SK-N-SH (cell line): ENCODE results near the gene POC1B. TPM values are rescaled to one million over a fixed set of nuclear protein-coding genes. Genes with fewer than 3 reads are reported as not detected.

Experiments used
- CTCF ChIA-PET: fragments of 300-600, 350-600 bp; formaldehyde crosslinking; extraction: SDS; loops from one replicate; lab custom pipeline; 2021; lab: Yijun Ruan, JAX
- POLR2A ChIA-PET: fragments of 350-600 bp; sonication (Branson Sonifier 250); formaldehyde crosslinking; extraction: SDS; loops from one replicate; lab custom pipeline; 2020; ENCODE audit warnings: antibody characterized with exemption, inconsistent platforms; lab: Yijun Ruan, JAX
- DNase-seq: peaks from one replicate; pipeline ENCODE4 v3.0.0; 2012
- H2AFZ ChIP-seq: fragments of 200-600 bp; sonication (generic); 2 replicates; pipeline ENCODE4 v1.8.1; 2016; ENCODE audit warnings: antibody characterized with exemption, mild to moderate bottlenecking, low read depth
- H3F3A ChIP-seq: fragments of 200-600 bp; sonication (generic); replicated peaks from 2 replicates; pipeline ENCODE3; 2016; ENCODE audit warnings: antibody characterized with exemption, mild to moderate bottlenecking; ENCODE audit not compliant: insufficient read depth
- H3K27ac ChIP-seq, 2 experiments: fragments of 200-500 bp in 1 of 2; fragments of 200-600 bp in 1 of 2; sonication (Bioruptor generic) in 1 of 2; sonication (generic), shearing (Covaris generic) in 1 of 2; 2 replicates each; pipeline versions ENCODE4 v1.5.1 to v1.6.1; 2014 to 2016; ENCODE audit warnings: low read depth in 2 of 2, inconsistent platforms in 1 of 2, low read length in 1 of 2, mild to moderate bottlenecking in 1 of 2, mixed read lengths in 1 of 2
- H3K27me3 ChIP-seq: fragments of 200-600 bp; sonication (generic), shearing (Covaris generic); 2 replicates; pipeline ENCODE4 v1.6.1; 2016; ENCODE audit warnings: mixed run types; ENCODE audit not compliant: insufficient read depth
- H3K36me3 ChIP-seq, 2 experiments: fragments of 200-500 bp in 1 of 2; fragments of 200-600 bp in 1 of 2; sonication (Bioruptor generic) in 1 of 2; sonication (generic) in 1 of 2; replicated peaks in 1 of 2; 2 replicates each; pipeline versions ENCODE3 to v1.5.1; 2014 to 2016; ENCODE audit warnings: low read length in 1 of 2, mild to moderate bottlenecking in 1 of 2; ENCODE audit not compliant: insufficient read depth in 2 of 2, control insufficient read depth in 1 of 2
- H3K4me1 ChIP-seq, 2 experiments: fragments of 200-500 bp in 1 of 2; fragments of 200-600 bp in 1 of 2; sonication (Bioruptor generic) in 1 of 2; sonication (generic), shearing (Covaris generic) in 1 of 2; 2 replicates each; pipeline versions ENCODE4 v1.5.1 to v1.6.1; 2014 to 2016; ENCODE audit warnings: low read depth in 1 of 2, low read length in 1 of 2, mixed run types in 1 of 2; ENCODE audit not compliant: insufficient read depth in 2 of 2, control insufficient read depth in 1 of 2
- H3K4me2 ChIP-seq: fragments of 200-600 bp; sonication (generic), shearing (Covaris generic); 2 replicates; pipeline ENCODE4 v1.6.1; 2017; ENCODE audit warnings: mixed run types
- H3K4me3 ChIP-seq, 2 experiments: fragments of 200-500 bp in 1 of 2; fragments of 200-600 bp in 1 of 2; sonication (Bioruptor generic) in 1 of 2; sonication (generic), shearing (Covaris generic) in 1 of 2; 2 replicates each; pipeline versions ENCODE4 v1.5.1 to v1.8.1; 2014 to 2016; ENCODE audit warnings: low read depth in 2 of 2, inconsistent platforms in 1 of 2, low read length in 1 of 2, mild to moderate bottlenecking in 1 of 2, mixed read lengths in 1 of 2, moderate library complexity in 1 of 2
- H3K79me2 ChIP-seq: fragments of 200-600 bp; sonication (generic); 2 replicates; pipeline ENCODE4 v1.8.1; 2017; ENCODE audit warnings: mild to moderate bottlenecking; ENCODE audit not compliant: insufficient read depth
- H3K9ac ChIP-seq: fragments of 200-600 bp; sonication (generic); 2 replicates; pipeline ENCODE4 v1.6.1; 2017; ENCODE audit warnings: mixed run types
- H3K9me2 ChIP-seq: fragments of 200-600 bp; sonication (generic); 2 replicates; pipeline ENCODE4 v1.6.1; 2017; ENCODE audit warnings: mixed run types
- H3K9me3 ChIP-seq: fragments of 200-600 bp; sonication (generic); 2 replicates; pipeline ENCODE4 v1.6.1; 2017; ENCODE audit warnings: mixed run types, mild to moderate bottlenecking, moderate library complexity
- H4K20me1 ChIP-seq: fragments of 200-600 bp; sonication (generic); 2 replicates; pipeline ENCODE4 v1.6.1; 2017; ENCODE audit warnings: mild to moderate bottlenecking, mixed run types; ENCODE audit not compliant: insufficient read depth
- CTCF ChIP-seq: fragments of 200-600 bp; sonication (generic); IDR thresholded peaks from 2 replicates; pipeline ENCODE4 v1.6.1; 2017; ENCODE audit warnings: antibody characterized with exemption, mild to moderate bottlenecking, moderate library complexity
- EP300 ChIP-seq, 2 experiments: IDR thresholded peaks; 2 replicates each; pipeline versions ENCODE4 v1.4.0 to v1.6.1; 2012; ENCODE audit warnings: borderline replicate concordance in 1 of 2, low read depth in 1 of 2, low read length in 1 of 2
- FOSL2 ChIP-seq: IDR thresholded peaks from 2 replicates; pipeline ENCODE4 v1.4.0; 2012; ENCODE audit warnings: low read depth, mild to moderate bottlenecking, moderate library complexity, borderline replicate concordance
- FOXJ3 ChIP-seq: sonication (generic); formaldehyde crosslinking; IDR thresholded peaks from 2 replicates; pipeline ENCODE4 v1.5.1; 2020; ENCODE audit warnings: mild to moderate bottlenecking, missing genetic modification reagents
- FOXM1 ChIP-seq: IDR thresholded peaks from 2 replicates; pipeline ENCODE4 v1.4.0; 2012; ENCODE audit warnings: low read depth, mild to moderate bottlenecking
- IRF3 ChIP-seq: fragments of 150-350 bp; IDR thresholded peaks from 2 replicates; pipeline ENCODE4 v1.6.1; 2016; ENCODE audit warnings: mild to moderate bottlenecking, low read depth, low read length
- JUND ChIP-seq: IDR thresholded peaks from 2 replicates; pipeline ENCODE4 v1.4.0; 2012
- MEF2A ChIP-seq: IDR thresholded peaks from 2 replicates; pipeline ENCODE4 v1.4.0; 2012; ENCODE audit warnings: low read depth, borderline replicate concordance
- NFIC ChIP-seq: IDR thresholded peaks from 2 replicates; pipeline ENCODE4 v1.4.0; 2012; ENCODE audit warnings: borderline replicate concordance
- NRF1 ChIP-seq: IDR thresholded peaks from 2 replicates; pipeline ENCODE4 v1.6.1; 2012; ENCODE audit warnings: low read depth, mild to moderate bottlenecking, low read length
- PBX3 ChIP-seq: IDR thresholded peaks from 2 replicates; pipeline ENCODE4; 2012
- POLR2AphosphoS5 ChIP-seq: IDR thresholded peaks from 2 replicates; pipeline ENCODE4 v1.6.1; 2012; ENCODE audit warnings: low read depth, low read length
- RCOR1 ChIP-seq: fragments of 150-350 bp; IDR thresholded peaks from 2 replicates; pipeline ENCODE4 v1.6.1; 2017; ENCODE audit warnings: antibody characterized with exemption, low read length
- RFX5 ChIP-seq: IDR thresholded peaks from 2 replicates; pipeline ENCODE4 v1.6.1; 2012; ENCODE audit warnings: mild to moderate bottlenecking, improper control_type of control experiment, low read length
- RXRA ChIP-seq: IDR thresholded peaks from 2 replicates; pipeline ENCODE4 v1.4.0; 2012; ENCODE audit warnings: low read depth, mild to moderate bottlenecking, borderline replicate concordance
- SIN3A ChIP-seq: IDR thresholded peaks from 2 replicates; pipeline ENCODE4 v1.6.1; 2012; ENCODE audit warnings: low read depth, mild to moderate bottlenecking, low read length, moderate library complexity, borderline replicate concordance
- TAF1 ChIP-seq: IDR thresholded peaks from 2 replicates; pipeline ENCODE4 v1.6.1; 2012; ENCODE audit warnings: low read depth, mild to moderate bottlenecking, low read length, moderate library complexity, borderline replicate concordance
- TCF12 ChIP-seq: IDR thresholded peaks from 2 replicates; pipeline ENCODE4 v1.4.0; 2012
- TEAD4 ChIP-seq: IDR thresholded peaks from 2 replicates; pipeline ENCODE4 v1.4.0; 2012; ENCODE audit warnings: mild to moderate bottlenecking, borderline replicate concordance; ENCODE audit not compliant: insufficient read depth
- USF1 ChIP-seq: IDR thresholded peaks from 2 replicates; pipeline ENCODE4 v1.4.0; 2012; ENCODE audit warnings: low read depth, borderline replicate concordance
- YY1 ChIP-seq: IDR thresholded peaks from 2 replicates; pipeline ENCODE4 v1.4.0; 2012; ENCODE audit warnings: low read depth, mild to moderate bottlenecking
- WGBS: methylation state at CpG from one replicate; pipeline ENCODE4 v1.1.6; 2017; ENCODE audit warnings: low lambda C conversion rate; 5-methylcytosine and 5-hydroxymethylcytosine counted together
- polyA plus RNA-seq, 3 experiments: library from polyadenylated mRNA; depleted of rRNA; stranded (reverse); fragments of >200 nt; gene quantifications; 2 replicates each; pipeline ENCODE4 v1.2.3, GENCODE V29; 2012

Gene POC1B
- polyA plus RNA-seq, 1 of the 3 experiments (the other 2 are of a cell fraction), result 4.0 TPM

GRCh38 chr12:89484470-89484869 lies 41.4 kb downstream of the POC1B start:
- TF ChIP-seq TCF12, result no peak
- no peak for TF ChIP-seq FOSL2
- no peak for TF ChIP-seq MEF2A
- TF ChIP-seq JUND, result no peak
- no peak for TF ChIP-seq USF1
- TF ChIP-seq RCOR1, result no peak
- no peak for TF ChIP-seq NRF1
- no peak for TF ChIP-seq NFIC
- TF ChIP-seq CTCF, result no peak
- TF ChIP-seq RFX5, result no peak
- TF ChIP-seq TAF1, result no peak
- TF ChIP-seq SIN3A, result no peak
- TF ChIP-seq RXRA, result no peak
- Histone ChIP-seq H3K9ac (no peak overlapping the region), H3F3A (no peaks in the 10 kb centered on the region), H3K4me1 (peaks cover 0 to 2% of the 10 kb centered on the region in 2 experiments; a peak in 1 of 4 replicates), H4K20me1 (no peaks in the 10 kb centered on the region), H3K27ac (no peak overlapping the region), H2AFZ (no peak overlapping the region), H3K27me3 (no peaks in the 10 kb centered on the region), H3K36me3 (peaks cover 0 to 3% of the 10 kb centered on the region in 2 experiments), H3K4me2 (no peak overlapping the region), H3K4me3 (no peak overlapping the region), H3K9me3 (no peaks in the 10 kb centered on the region), H3K9me2 (no peaks in the 10 kb centered on the region), H3K79me2 (no peaks in the 10 kb centered on the region)
- 78% methylated on average over 1 of the region's 1 CpG for WGBS
- ChIA-PET CTCF (interaction anchor here (0.7 to 1.6 kb wide), 6 partner anchors 14 to 467 kb away, joined by 3 to 6 read pairs (median 4); partner anchors contain the start of gene GALNT4), POLR2A (no interaction called here)
- DNase-seq, result no peak

GRCh38 chr12:89481213-89481914 lies 44.5 kb downstream of the POC1B start:
- ChIA-PET CTCF (interaction anchor here (1.0 kb wide), 1 partner anchor 10 kb away, joined by 4 read pairs; no protein-coding TSS in a partner anchor), POLR2A (no interaction called here)
- peaks cover 3% of the 10 kb centered on the region for H3F3A ChIP-seq
- no peak for DNase-seq
- no peaks in the 10 kb centered on the region for H3K9me2 ChIP-seq
- peaks cover 2 to 5% of the 10 kb centered on the region in 2 experiments; a peak in 1 of 4 replicates for H3K4me1 ChIP-seq
- H2AFZ ChIP-seq, result no peak overlapping the region
- H3K27me3 ChIP-seq, result no peaks in the 10 kb centered on the region
- no peaks in the 10 kb centered on the region for H3K79me2 ChIP-seq
- H3K4me3 ChIP-seq, result no peak overlapping the region
- no peaks in the 10 kb centered on the region for H4K20me1 ChIP-seq
- no peak overlapping the region for H3K9ac ChIP-seq
- H3K27ac ChIP-seq, result no peak overlapping the region
- no peaks in the 10 kb centered on the region for H3K9me3 ChIP-seq
- no peak overlapping the region for H3K4me2 ChIP-seq
- no peaks in the 10 kb centered on the region for H3K36me3 ChIP-seq
- WGBS, result 95% methylated on average over 2 of the region's 2 CpGs
- TF ChIP-seq CTCF (no peak), SIN3A (no peak), RXRA (no peak), FOXJ3 (no peak), JUND (no peak), IRF3 (no peak), YY1 (no peak), PBX3 (no peak), TEAD4 (no peak), POLR2AphosphoS5 (no peak), NRF1 (no peak), EP300 (IDR thresholded peaks at IDR 0.05; ENCODE audit: borderline replicate concordance in 1 of 2, low read depth in 1 of 2, low read length in 1 of 2) (no peak), FOXM1 (no peak)
